ENCODE measurements around the gene TBC1D21. TPM values are rescaled to one million over a fixed set of nuclear protein-coding genes. Genes with fewer than 3 reads are reported as not detected.

The TBC1D21 gene
- polyA plus RNA-seq, 3 donors, result not detected

GRCh38 chr15:73912030-73912596, 38.7 kb downstream of the TBC1D21 start:
- peaks cover 7 to 12% of the 10 kb centered on the region in 2 donors for H3K9me3 ChIP-seq (replicated peaks in 1 of 2; ENCODE audit: control insufficient read depth in 1 of 2, insufficient read depth in 1 of 2, low read length in 2 of 2)
- no peak overlapping the region for H3K4me3 Mint-ChIP-seq
- peaks cover 3 to 13% (median 8%) of the 10 kb centered on the region in 7 donors for H3K9me3 Mint-ChIP-seq
- H3K79me2 ChIP-seq (ENCODE audit: insufficient read depth, low read length), result no peaks in the 10 kb centered on the region
- no peak overlapping the region for H3K27ac ChIP-seq (ENCODE audit: low read depth in 1 of 2, low read length in 2 of 2)
- H4K20me1 ChIP-seq (ENCODE audit: insufficient read depth, low read length), result no peaks in the 10 kb centered on the region
- no peak for DNase-seq
- H3K4me1 Mint-ChIP-seq, result peaks cover 19% of the 10 kb centered on the region
- H3K4me2 ChIP-seq (replicated peaks; ENCODE audit: extremely low read depth, low read length, poor library complexity, severe bottlenecking), result no peak overlapping the region
- H3K36me3 ChIP-seq (replicated peaks in 1 of 2; ENCODE audit: control insufficient read depth in 1 of 2, insufficient read depth in 2 of 2, low read length in 2 of 2), result no peaks in the 10 kb centered on the region
- peaks cover 0 to 3% of the 10 kb centered on the region in 2 donors for H3K4me1 ChIP-seq (ENCODE audit: control insufficient read depth in 1 of 2, insufficient read depth in 2 of 2, low read length in 2 of 2)
- no peaks in the 10 kb centered on the region for H3K27me3 ChIP-seq (ENCODE audit: control insufficient read depth in 2 of 2, insufficient read depth in 2 of 2, low read length in 2 of 2)
- intact Hi-C loops (cut with micrococcal nuclease), result no loop called here
- no peak for TF ChIP-seq CTCF (IDR thresholded peaks at IDR 0.05)
- no peaks in the 10 kb centered on the region for H3K36me3 Mint-ChIP-seq
- no peak overlapping the region for H3K4me3 ChIP-seq (replicated peaks in 1 of 3; ENCODE audit: low read depth in 2 of 3, low read length in 3 of 3)
- peaks cover 8 to 9% (median 9%) of the 10 kb centered on the region in 3 donors for H3K27me3 Mint-ChIP-seq (ENCODE audit: low read depth in 3 of 3)
- WGBS (ENCODE audit: insufficient coverage), result no CpG with 5 or more reads among the region's 7 CpGs
- H3K9ac ChIP-seq (ENCODE audit: insufficient read depth, low read length, poor library complexity, severe bottlenecking), result no peak overlapping the region
- H3K27ac Mint-ChIP-seq, result no peak overlapping the region
- no peak overlapping the region for H2AFZ ChIP-seq (ENCODE audit: insufficient read depth, low read depth, low read length, poor library complexity, severe bottlenecking)

- no peak for TF ChIP-seq CTCF (IDR thresholded peaks at IDR 0.05)
- H3K27me3 Mint-ChIP-seq (ENCODE audit: low read depth in 3 of 3), result peaks cover 8 to 9% (median 9%) of the 10 kb centered on the region in 3 donors
- intact Hi-C loops (cut with micrococcal nuclease), result no loop called here
Measured at GRCh38 chr15:73914145-73914544, 40.8 kb downstream of the TBC1D21 start.

More at GRCh38 chr15:73914145-73914544, 40.8 kb downstream of the TBC1D21 start:
- Histone ChIP-seq H3K9ac (ENCODE audit: insufficient read depth, low read length, poor library complexity, severe bottlenecking) (no peak overlapping the region), H2AFZ (ENCODE audit: insufficient read depth, low read depth, low read length, poor library complexity, severe bottlenecking) (no peak overlapping the region), H3K4me3 (replicated peaks in 1 of 3; ENCODE audit: low read depth in 2 of 3, low read length in 3 of 3) (no peak overlapping the region), H3K4me2 (replicated peaks; ENCODE audit: extremely low read depth, low read length, poor library complexity, severe bottlenecking) (no peak overlapping the region), H3K79me2 (ENCODE audit: insufficient read depth, low read length) (no peaks in the 10 kb centered on the region), H3K4me1 (ENCODE audit: control insufficient read depth in 1 of 2, insufficient read depth in 2 of 2, low read length in 2 of 2) (no peaks in the 10 kb centered on the region), H3K36me3 (replicated peaks in 1 of 2; ENCODE audit: control insufficient read depth in 1 of 2, insufficient read depth in 2 of 2, low read length in 2 of 2) (no peaks in the 10 kb centered on the region), H3K27me3 (ENCODE audit: control insufficient read depth in 2 of 2, insufficient read depth in 2 of 2, low read length in 2 of 2) (no peaks in the 10 kb centered on the region), H3K9me3 (replicated peaks in 1 of 2; ENCODE audit: control insufficient read depth in 1 of 2, insufficient read depth in 1 of 2, low read length in 2 of 2) (peaks cover 19 to 24% of the 10 kb centered on the region in 2 donors), H3K27ac (ENCODE audit: low read depth in 1 of 2, low read length in 2 of 2) (no peak overlapping the region), H4K20me1 (ENCODE audit: insufficient read depth, low read length) (no peaks in the 10 kb centered on the region)
- H3K9me3 Mint-ChIP-seq, result peaks cover 7 to 27% (median 21%) of the 10 kb centered on the region in 7 donors
- no peak overlapping the region for H3K4me3 Mint-ChIP-seq
- peaks cover 11% of the 10 kb centered on the region for H3K4me1 Mint-ChIP-seq
- WGBS (ENCODE audit: insufficient coverage), result 0% methylated on average over 2 of the region's 3 CpGs
- H3K36me3 Mint-ChIP-seq, result peaks cover 0 to 12% of the 10 kb centered on the region in 2 donors
- H3K27ac Mint-ChIP-seq, result no peak overlapping the region
- DNase-seq, result no peak
